Colon (tissue), 2 donors: ENCODE measurements around the gene SCAND1.

Source experiments
- FAIRE-seq: peaks from 2 replicates; lab custom pipeline; 2012; peaks lifted over from hg19 to GRCh38; lab: Jason Lieb, UNC
- donor health status: control.
- donor health status: control.

Gene SCAND1

DNA sequence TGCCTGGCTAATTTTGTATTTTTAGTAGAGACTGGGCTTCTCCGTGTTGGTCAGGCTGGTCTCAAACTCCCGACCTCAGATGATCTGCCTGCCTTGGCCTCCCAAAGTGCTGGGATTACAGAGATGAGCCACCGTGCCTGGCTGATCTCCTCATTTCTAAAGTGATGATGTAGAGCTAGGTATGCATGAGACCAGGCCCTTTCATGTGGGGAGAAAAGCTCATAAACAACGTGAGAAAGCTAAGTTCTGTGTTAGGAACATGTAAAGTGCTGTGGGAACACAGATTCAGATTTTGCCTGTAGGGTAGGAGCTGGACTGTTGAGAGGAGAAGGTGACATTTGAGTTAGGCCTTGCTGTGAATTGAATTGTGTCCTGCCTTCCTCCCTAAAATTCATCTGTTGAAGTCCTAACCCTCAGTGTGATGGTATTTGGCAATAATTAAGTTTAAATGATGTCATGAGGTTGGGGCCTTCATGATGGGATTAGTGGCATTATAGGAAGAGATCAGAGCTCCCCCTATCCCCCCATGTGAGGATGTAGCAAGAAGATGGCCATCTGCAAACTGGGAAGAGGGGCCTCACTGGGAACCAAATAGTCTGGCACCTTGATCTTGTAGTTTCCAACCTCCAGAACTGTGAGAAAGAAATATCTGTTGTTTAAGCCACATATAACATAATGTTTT, 49.2 kb downstream of the SCAND1 start:
- FAIRE-seq = no peak

DNA sequence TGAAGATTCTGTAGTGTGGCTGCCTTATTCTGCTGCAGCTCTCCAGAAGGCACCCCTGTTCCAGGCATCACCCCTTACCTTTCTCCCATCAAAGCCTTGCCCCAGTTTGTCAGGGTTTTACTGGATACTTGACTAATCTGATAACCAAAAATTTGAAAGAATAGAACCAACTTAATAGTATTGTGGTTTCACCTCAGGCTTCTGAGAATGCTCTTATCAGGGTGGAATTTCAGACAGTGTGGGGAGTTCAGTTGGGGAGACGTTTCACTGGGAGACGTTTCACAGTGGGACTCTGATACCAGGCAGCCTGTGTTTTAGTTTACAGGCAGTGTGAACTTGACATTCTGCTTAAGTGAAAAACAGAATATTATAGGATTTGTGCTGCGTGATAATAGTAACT, 50.5 kb downstream of the SCAND1 start:
- no peak for FAIRE-seq
